ENCODE data around the gene VPS72.

Gene VPS72

GRCh38 chr1:151143986-151144385 lies 46.0 kb downstream of the VPS72 start:
- FAIRE-seq, result no peak

- FAIRE-seq, result no peak
Measured at GRCh38 chr1:151143057-151143435, 47.0 kb downstream of the VPS72 start.

GRCh38 chr1:151142411-151143056 lies 47.5 kb downstream of the VPS72 start:
- no peak for FAIRE-seq

- no peak for FAIRE-seq
Measured at GRCh38 chr1:151137789-151138188, 52.2 kb downstream of the VPS72 start.

GRCh38 chr1:151135433-151136385 lies 54.3 kb downstream of the VPS72 start:
- no peak for FAIRE-seq

- no peak for FAIRE-seq
Measured at GRCh38 chr1:151134991-151135390, 55.0 kb downstream of the VPS72 start.

- no peak for FAIRE-seq
Measured at GRCh38 chr1:151134396-151134795, 55.6 kb downstream of the VPS72 start.

- no peak for FAIRE-seq
Measured at GRCh38 chr1:151133018-151133806, 56.8 kb downstream of the VPS72 start.

GRCh38 chr1:151132335-151133017 lies 57.5 kb downstream of the VPS72 start:
- no peak for FAIRE-seq

GRCh38 chr1:151131701-151132334 lies 58.2 kb downstream of the VPS72 start:
- no peak for FAIRE-seq

- FAIRE-seq, result no peak
Measured at GRCh38 chr1:151130987-151131586, 58.9 kb downstream of the VPS72 start.

GRCh38 chr1:151128800-151129199 lies 61.2 kb downstream of the VPS72 start:
- FAIRE-seq, result no peak

Measured in islet of Langerhans (tissue), 1 donor.